IgD-negative memory B cell (primary cell): ENCODE data around the gene CACNA2D3. TPM values are rescaled to one million over a fixed set of nuclear protein-coding genes. Genes with fewer than 3 reads are reported as not detected.
A peak's percentile ranks its signal among the peaks of the same experiment; 100 is the strongest.
"Not testable (repeated sequence)": the region's sequence is repeated elsewhere in the genome, so short reads cannot be mapped to it uniquely, and the experiment has no call there.

Experiments used
- H3K27ac Mint-ChIP-seq, 3 donors: one replicate each; pipeline ENCODE4 v1.8.0; 2020 to 2022; ENCODE audit warnings: mild to moderate bottlenecking in 3 of 3, mixed read lengths in 3 of 3, moderate library complexity in 1 of 3
- H3K27me3 Mint-ChIP-seq: one replicate; pipeline ENCODE4 v1.8.0; 2021; ENCODE audit warnings: mixed read lengths
- H3K36me3 Mint-ChIP-seq: one replicate; pipeline ENCODE4 v1.8.0; 2020; ENCODE audit warnings: mild to moderate bottlenecking, mixed read lengths
- H3K4me1 Mint-ChIP-seq, 3 donors: one replicate each; pipeline ENCODE4 v1.8.0; 2020 to 2022; ENCODE audit warnings: mixed read lengths in 3 of 3, mild to moderate bottlenecking in 1 of 3
- H3K4me3 Mint-ChIP-seq, 4 donors: one replicate each; pipeline ENCODE4 v1.8.0; 2020 to 2022; ENCODE audit warnings: mild to moderate bottlenecking in 4 of 4, mixed read lengths in 4 of 4, moderate library complexity in 3 of 4
- H3K9me3 Mint-ChIP-seq, 3 donors: one replicate each; pipeline ENCODE4 v1.8.0; 2020 to 2021; ENCODE audit warnings: mixed read lengths in 3 of 3, mild to moderate bottlenecking in 1 of 3
- polyA plus RNA-seq: library from polyadenylated mRNA; unstranded; fragments of 300-500 nt; fragmentation: Illumina TruSeq; gene quantifications from one replicate; pipeline ENCODE4 v1.2.3, GENCODE V29; 2021

The CACNA2D3 gene
- not detected for polyA plus RNA-seq

GRCh38 chr3:54122324-54123002 is at the start of gene CACNA2D3:
Gene CACNA2D3, plus strand, starts transcription at chr3:54122552.
- no peaks in the 10 kb centered on the region for H3K36me3 Mint-ChIP-seq
- no peaks in the 10 kb centered on the region for H3K9me3 Mint-ChIP-seq
- peaks cover 2 to 11% (median 4%) of the 10 kb centered on the region in 3 donors for H3K4me1 Mint-ChIP-seq
- H3K4me3 Mint-ChIP-seq = peak within 1 kb of the TSS; percentile 11 to 86 (median 57)
- H3K27me3 Mint-ChIP-seq = peaks cover 39% of the 10 kb centered on the region
- no peak within 1 kb of the TSS for H3K27ac Mint-ChIP-seq

- Mint-ChIP-seq H3K4me1 (no peaks in the 10 kb centered on the region), H3K36me3 (peaks cover 2% of the 10 kb centered on the region), H3K27ac (no peak overlapping the region), H3K4me3 (no peak overlapping the region), H3K27me3 (no peaks in the 10 kb centered on the region), H3K9me3 (peaks cover 0 to 12% (median 10%) of the 10 kb centered on the region in 3 donors)
Measured at GRCh38 chr3:54073386-54073785, 49.0 kb upstream of the CACNA2D3 start.

- no peaks in the 10 kb centered on the region for H3K4me1 Mint-ChIP-seq
- no peak overlapping the region for H3K27ac Mint-ChIP-seq
- peaks cover 2% of the 10 kb centered on the region for H3K36me3 Mint-ChIP-seq
- H3K27me3 Mint-ChIP-seq = peaks cover 3% of the 10 kb centered on the region
- H3K9me3 Mint-ChIP-seq = no peaks in the 10 kb centered on the region
- no peak overlapping the region for H3K4me3 Mint-ChIP-seq
Measured at GRCh38 chr3:54079314-54079713, 43.0 kb upstream of the CACNA2D3 start.

DNA sequence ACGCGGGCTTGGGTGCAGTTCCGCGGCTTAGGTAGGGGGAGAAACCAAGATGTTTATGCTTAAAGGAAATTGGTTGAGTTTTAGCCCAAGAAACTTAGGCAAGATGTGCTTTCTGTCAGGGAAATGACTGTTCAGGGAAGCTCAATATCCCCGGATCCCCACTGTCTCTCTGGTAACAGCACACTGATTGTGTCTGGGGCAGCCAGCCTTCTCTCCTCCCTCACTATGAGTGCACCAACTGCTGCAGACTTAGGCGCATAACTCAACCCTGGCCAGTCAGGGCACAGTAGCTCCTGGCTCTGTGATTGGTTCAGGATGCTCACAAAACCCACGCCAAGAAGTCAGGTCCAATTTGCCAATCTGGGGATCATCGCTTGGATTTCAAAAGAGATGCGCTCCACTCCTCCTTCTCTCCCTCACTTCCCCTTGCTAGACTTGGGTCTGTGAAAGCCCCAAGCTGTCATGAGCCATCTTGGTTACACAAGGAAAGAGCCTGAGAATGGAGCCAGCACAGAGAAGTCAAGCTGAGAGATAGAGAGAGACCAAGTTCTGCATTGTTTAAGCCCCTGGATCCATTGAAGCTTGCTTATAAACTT is 42.5 kb upstream of the CACNA2D3 start:
- no peak overlapping the region for H3K4me3 Mint-ChIP-seq
- H3K4me1 Mint-ChIP-seq = no peaks in the 10 kb centered on the region
- H3K27ac Mint-ChIP-seq = no peak overlapping the region
- H3K36me3 Mint-ChIP-seq = peaks cover 2% of the 10 kb centered on the region
- peaks cover 3% of the 10 kb centered on the region for H3K27me3 Mint-ChIP-seq
- no peaks in the 10 kb centered on the region for H3K9me3 Mint-ChIP-seq

DNA sequence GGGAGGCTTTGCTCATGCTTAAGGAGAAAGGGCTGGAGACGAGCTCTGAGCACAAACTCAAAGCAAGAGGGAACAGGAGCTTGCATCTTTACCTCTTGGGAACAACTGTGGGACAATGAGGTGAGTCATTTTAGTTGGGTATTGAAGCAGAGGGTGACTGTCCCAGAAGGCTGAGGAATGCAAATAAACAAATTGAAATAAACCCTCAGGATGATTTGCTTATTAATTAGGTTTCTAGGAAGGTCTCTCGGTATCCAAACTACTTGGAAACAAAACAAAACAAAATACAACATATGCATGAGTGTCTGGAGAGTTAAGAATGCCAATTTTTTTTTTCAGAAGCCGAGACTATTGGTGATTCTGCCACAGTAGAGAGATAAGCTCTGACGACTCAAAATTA is 38.4 kb upstream of the CACNA2D3 start:
- H3K9me3 Mint-ChIP-seq = peaks cover 0 to 2% (median 0%) of the 10 kb centered on the region in 3 donors
- no peak overlapping the region for H3K4me3 Mint-ChIP-seq
- peaks cover 0 to 2% (median 0%) of the 10 kb centered on the region in 3 donors for H3K4me1 Mint-ChIP-seq
- H3K36me3 Mint-ChIP-seq = no peaks in the 10 kb centered on the region
- H3K27ac Mint-ChIP-seq = no peak overlapping the region
- H3K27me3 Mint-ChIP-seq = peaks cover 16% of the 10 kb centered on the region

DNA sequence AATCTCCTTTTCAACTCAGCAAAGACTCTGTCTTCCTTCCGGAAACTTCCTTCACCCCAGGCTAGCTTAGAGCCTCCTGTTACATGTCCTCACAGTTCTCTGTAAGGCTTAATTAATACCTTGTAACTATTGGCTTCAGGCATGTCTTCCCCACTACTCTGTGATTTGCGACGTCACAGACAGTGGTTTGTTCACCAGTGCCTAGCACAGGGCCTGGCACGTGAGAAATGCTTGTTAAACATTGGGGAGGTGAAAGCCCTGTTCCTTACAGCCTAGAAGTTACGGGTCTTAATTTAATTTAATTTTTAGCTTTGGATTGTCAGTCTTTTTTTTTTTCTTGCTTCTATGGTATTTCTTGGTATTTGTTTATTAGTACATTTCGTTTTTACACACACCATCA is 36.4 kb upstream of the CACNA2D3 start:
- no peak overlapping the region for H3K4me3 Mint-ChIP-seq
- H3K9me3 Mint-ChIP-seq = peaks cover 0 to 2% (median 0%) of the 10 kb centered on the region in 3 donors
- H3K4me1 Mint-ChIP-seq = peaks cover 0 to 2% (median 0%) of the 10 kb centered on the region in 3 donors
- no peak overlapping the region for H3K27ac Mint-ChIP-seq
- H3K36me3 Mint-ChIP-seq = no peaks in the 10 kb centered on the region
- H3K27me3 Mint-ChIP-seq = peaks cover 16% of the 10 kb centered on the region

- peaks cover 0 to 2% (median 0%) of the 10 kb centered on the region in 3 donors for H3K4me1 Mint-ChIP-seq
- no peaks in the 10 kb centered on the region for H3K36me3 Mint-ChIP-seq
- H3K27ac Mint-ChIP-seq = no peak overlapping the region
- H3K9me3 Mint-ChIP-seq = peaks cover 0 to 2% (median 0%) of the 10 kb centered on the region in 3 donors
- peaks cover 16% of the 10 kb centered on the region for H3K27me3 Mint-ChIP-seq
- peak overlapping the region in 1 of 4 donors; percentile 66 for H3K4me3 Mint-ChIP-seq
Measured at GRCh38 chr3:54086652-54087405, 35.5 kb upstream of the CACNA2D3 start.

- H3K27ac Mint-ChIP-seq = no peak overlapping the region
Measured at GRCh38 chr3:54087581-54088410, 34.6 kb upstream of the CACNA2D3 start.

GRCh38 chr3:54093491-54094248 is 28.7 kb upstream of the CACNA2D3 start:
- no peaks in the 10 kb centered on the region for H3K36me3 Mint-ChIP-seq
- no peak overlapping the region for H3K4me3 Mint-ChIP-seq
- H3K9me3 Mint-ChIP-seq = no peaks in the 10 kb centered on the region
- peaks cover 0 to 2% (median 2%) of the 10 kb centered on the region in 3 donors for H3K4me1 Mint-ChIP-seq
- peaks cover 1% of the 10 kb centered on the region for H3K27me3 Mint-ChIP-seq
- no peak overlapping the region for H3K27ac Mint-ChIP-seq

More at GRCh38 chr3:54087581-54088410, 34.6 kb upstream of the CACNA2D3 start:
- Mint-ChIP-seq H3K4me3 (no peak overlapping the region), H3K9me3 (peaks cover 0 to 2% (median 0%) of the 10 kb centered on the region in 3 donors), H3K4me1 (peaks cover 0 to 2% (median 0%) of the 10 kb centered on the region in 3 donors), H3K27me3 (peaks cover 16% of the 10 kb centered on the region), H3K36me3 (no peaks in the 10 kb centered on the region)

GRCh38 chr3:54094926-54095325 is 27.4 kb upstream of the CACNA2D3 start:
- H3K9me3 Mint-ChIP-seq = no peaks in the 10 kb centered on the region
- H3K27me3 Mint-ChIP-seq = no peaks in the 10 kb centered on the region
- H3K4me3 Mint-ChIP-seq = no peak overlapping the region
- peaks cover 0 to 2% (median 2%) of the 10 kb centered on the region in 3 donors for H3K4me1 Mint-ChIP-seq
- no peaks in the 10 kb centered on the region for H3K36me3 Mint-ChIP-seq
- H3K27ac Mint-ChIP-seq = no peak overlapping the region

- peaks cover 0 to 1% (median 0%) of the 10 kb centered on the region in 3 donors for H3K9me3 Mint-ChIP-seq
- peaks cover 0 to 2% (median 2%) of the 10 kb centered on the region in 3 donors for H3K4me1 Mint-ChIP-seq
- no peaks in the 10 kb centered on the region for H3K36me3 Mint-ChIP-seq
- H3K4me3 Mint-ChIP-seq = no peak overlapping the region
- no peaks in the 10 kb centered on the region for H3K27me3 Mint-ChIP-seq
- H3K27ac Mint-ChIP-seq = no peak overlapping the region
Measured at GRCh38 chr3:54099381-54099780, 23.0 kb upstream of the CACNA2D3 start.

DNA sequence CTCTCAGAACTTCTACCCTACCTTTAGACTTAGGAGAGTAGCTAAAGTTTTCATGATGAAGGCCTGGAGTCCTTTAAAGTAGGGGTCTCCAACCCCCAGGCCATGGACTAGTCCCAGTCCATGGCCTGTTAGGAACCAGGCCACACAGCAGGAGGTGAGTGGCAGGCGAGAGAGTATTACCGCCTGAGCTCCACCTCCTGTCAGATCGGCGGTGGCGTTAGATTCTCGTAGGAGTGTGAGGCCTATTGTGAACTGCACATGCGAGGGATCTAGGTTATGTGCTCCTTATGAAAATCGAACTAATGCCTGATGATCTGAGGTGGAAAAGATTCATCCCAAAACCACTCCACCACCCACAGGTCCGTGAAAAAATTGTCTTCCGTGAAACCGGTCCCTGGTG is 18.3 kb upstream of the CACNA2D3 start:
- Mint-ChIP-seq H3K27me3 (peaks cover 3% of the 10 kb centered on the region), H3K9me3 (peaks cover 0 to 5% (median 0%) of the 10 kb centered on the region in 3 donors), H3K4me3 (no peak overlapping the region), H3K27ac (no peak overlapping the region), H3K4me1 (no peaks in the 10 kb centered on the region), H3K36me3 (no peaks in the 10 kb centered on the region)

DNA sequence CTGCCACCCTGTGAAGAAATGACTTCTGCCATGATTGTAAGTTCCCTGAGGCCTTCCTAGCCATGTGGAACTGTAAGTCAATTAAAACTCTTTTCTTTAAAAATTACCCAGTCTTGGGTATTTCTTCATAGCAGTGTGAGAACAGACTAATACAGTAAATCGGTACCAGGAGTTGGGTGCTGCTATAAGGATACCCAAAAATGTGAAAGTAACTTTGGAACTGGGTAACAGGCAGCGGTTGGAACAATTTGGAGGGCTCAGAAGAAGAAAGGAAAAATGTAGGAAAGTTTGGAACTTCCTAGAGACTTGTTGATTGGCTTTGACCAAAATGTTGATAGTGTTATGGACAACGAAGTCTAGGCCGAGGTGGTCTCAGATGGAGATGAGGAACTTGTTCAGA is 6.2 kb upstream of the CACNA2D3 start:
- H3K36me3 Mint-ChIP-seq, H3K4me3 Mint-ChIP-seq, H3K4me1 Mint-ChIP-seq, H3K27ac Mint-ChIP-seq: not testable (repeated sequence)
- Mint-ChIP-seq H3K9me3 (peaks cover 4 to 13% (median 5%) of the 10 kb centered on the region in 3 donors), H3K27me3 (peaks cover 31% of the 10 kb centered on the region)
